H1 (cell line): ENCODE results near the gene KIF23. TPM values are rescaled to one million over a fixed set of nuclear protein-coding genes. Genes with fewer than 3 reads are reported as not detected.

ENCODE experiments used
- CTCF ChIA-PET: fragments of 300-600 bp; sonication (Branson Sonifier 250); formaldehyde crosslinking; loops from one replicate; lab custom pipeline; 2021; ENCODE audit not compliant: partially characterized antibody; lab: Charles Lee
- POLR2A ChIA-PET: fragments of 300-600 bp; sonication (Branson Sonifier 250); formaldehyde crosslinking; loops from one replicate; lab custom pipeline; 2021; ENCODE audit warnings: inconsistent platforms; ENCODE audit not compliant: partially characterized antibody; lab: Charles Lee
- DNase-seq, 2 experiments: peaks; one replicate each; pipeline versions ENCODE4 v3.0.0 to v3.0.0-alpha.2; 2010 to 2022; ENCODE audit warnings: low spot score in 2 of 2, low read depth in 1 of 2, mixed read lengths in 1 of 2
- FAIRE-seq: peaks from 2 replicates; lab custom pipeline; 2011; peaks lifted over from hg19 to GRCh38; lab: Jason Lieb, UNC
- H2AFZ ChIP-seq: 2 replicates; pipeline ENCODE4 v1.8.1; 2012; ENCODE audit warnings: low read length, inconsistent platforms
- H2AK5ac ChIP-seq: 2 replicates; pipeline ENCODE4 v1.6.1; 2013; ENCODE audit warnings: low read depth, low read length
- H2BK120ac ChIP-seq: replicated peaks from 2 replicates; pipeline ENCODE3; 2013; ENCODE audit warnings: low read depth, low read length, inconsistent platforms
- H2BK12ac ChIP-seq: 2 replicates; pipeline ENCODE4 v1.6.1; 2013; ENCODE audit warnings: low read depth, low read length
- H2BK15ac ChIP-seq: 2 replicates; pipeline ENCODE4 v1.6.1; 2013; ENCODE audit warnings: low read length
- H2BK20ac ChIP-seq: 2 replicates; pipeline ENCODE4 v1.6.1; 2013; ENCODE audit warnings: low read length
- H2BK5ac ChIP-seq: 2 replicates; pipeline ENCODE4 v1.6.1; 2013; ENCODE audit warnings: low read depth, low read length
- H3K14ac ChIP-seq: 2 replicates; pipeline ENCODE4 v1.6.1; 2013; ENCODE audit warnings: inconsistent platforms; ENCODE audit not compliant: insufficient read length
- H3K18ac ChIP-seq: 2 replicates; pipeline ENCODE4 v1.6.1; 2013; ENCODE audit warnings: low read length; ENCODE audit errors: extremely low read depth
- H3K23ac ChIP-seq: 2 replicates; pipeline ENCODE4 v1.6.1; 2013; ENCODE audit warnings: inconsistent platforms; ENCODE audit not compliant: insufficient read length
- H3K23me2 ChIP-seq: 2 replicates; pipeline ENCODE4 v1.6.1; 2013; ENCODE audit warnings: low read depth, low read length
- H3K27ac ChIP-seq: 2 replicates; pipeline ENCODE4 v1.6.1; 2011; ENCODE audit warnings: low read depth, low read length, inconsistent platforms
- H3K27me3 ChIP-seq, 4 experiments: replicated peaks in 1 of 4; 1 replicate in 1 of 4; 2 replicates in 3 of 4; pipeline versions ENCODE4 v1.6.1 to v1.8.1; 2011 to 2013; ENCODE audit warnings: low read length in 3 of 4, mild to moderate bottlenecking in 3 of 4, inconsistent platforms in 2 of 4, mixed read lengths in 2 of 4, moderate library complexity in 1 of 4; ENCODE audit not compliant: control insufficient read depth in 3 of 4, insufficient read depth in 3 of 4; ENCODE audit errors: extremely low read depth in 1 of 4
- H3K36me3 ChIP-seq, 4 experiments: 2 replicates each; pipeline versions ENCODE4 v1.6.1 to v1.8.1; 2011 to 2013; ENCODE audit warnings: mild to moderate bottlenecking in 4 of 4, low read length in 3 of 4, moderate library complexity in 2 of 4, control low read depth in 1 of 4, inconsistent platforms in 1 of 4; ENCODE audit not compliant: insufficient read depth in 4 of 4, control insufficient read depth in 2 of 4
- H3K4ac ChIP-seq: replicated peaks from 2 replicates; pipeline ENCODE3; 2013; ENCODE audit warnings: low read length, low read depth, mixed read lengths, inconsistent platforms; ENCODE audit not compliant: insufficient read length
- H3K4me1 ChIP-seq, 4 experiments: replicated peaks in 1 of 4; 1 replicate in 1 of 4; 2 replicates in 3 of 4; pipeline versions ENCODE4 v1.6.1 to v1.8.1; 2011 to 2013; ENCODE audit warnings: low read length in 3 of 4, inconsistent platforms in 2 of 4, mixed read lengths in 1 of 4; ENCODE audit not compliant: insufficient read depth in 4 of 4, control insufficient read depth in 3 of 4
- H3K4me2 ChIP-seq, 2 experiments: 2 replicates each; pipeline versions ENCODE4 v1.6.1 to v1.8.1; 2011 to 2013; ENCODE audit warnings: low read depth in 2 of 2, low read length in 2 of 2, control low read depth in 1 of 2, inconsistent platforms in 1 of 2, mild to moderate bottlenecking in 1 of 2; ENCODE audit not compliant: insufficient read depth in 1 of 2
- H3K4me3 ChIP-seq, 4 experiments: fragments of 200-600, 300-600 bp in 1 of 4; sonication (generic), shearing (Covaris generic), sonication (Bioruptor Twin) in 1 of 4; 2 replicates each; pipeline versions ENCODE4 v1.5.1 to v1.8.1; 2011 to 2016; ENCODE audit warnings: low read length in 4 of 4, low read depth in 3 of 4, control low read depth in 2 of 4, inconsistent platforms in 2 of 4, mild to moderate bottlenecking in 2 of 4, mixed read lengths in 1 of 4, moderate library complexity in 1 of 4; ENCODE audit not compliant: insufficient read depth in 2 of 4; ENCODE audit errors: extremely low read depth in 1 of 4
- H3K56ac ChIP-seq: replicated peaks from 2 replicates; pipeline ENCODE3; 2013; ENCODE audit warnings: low read depth, mild to moderate bottlenecking, mixed read lengths, low read length, inconsistent platforms; ENCODE audit not compliant: insufficient read length
- H3K79me1 ChIP-seq: 2 replicates; pipeline ENCODE4 v1.6.1; 2013; ENCODE audit warnings: low read depth, low read length, control low read depth
- H3K79me2 ChIP-seq, 2 experiments: 2 replicates each; pipeline versions ENCODE4 v1.6.1 to v1.8.1; 2012 to 2013; ENCODE audit warnings: low read length in 2 of 2, mild to moderate bottlenecking in 2 of 2, inconsistent platforms in 1 of 2; ENCODE audit not compliant: insufficient read depth in 2 of 2, control insufficient read depth in 1 of 2
- H3K9ac ChIP-seq, 4 experiments: replicated peaks in 1 of 4; 1 replicate in 1 of 4; 2 replicates in 3 of 4; pipeline versions ENCODE4 v1.6.1 to v1.8.1; 2011 to 2013; ENCODE audit warnings: low read depth in 3 of 4, low read length in 3 of 4, control low read depth in 2 of 4, mild to moderate bottlenecking in 2 of 4, moderate library complexity in 2 of 4, inconsistent platforms in 1 of 4; ENCODE audit errors: extremely low read depth in 1 of 4
- H3K9me3 ChIP-seq, 2 experiments: 2 replicates each; pipeline versions ENCODE4 v1.6.1 to v1.8.1; 2012 to 2013; ENCODE audit warnings: mild to moderate bottlenecking in 2 of 2, moderate library complexity in 2 of 2, control low read depth in 1 of 2, inconsistent platforms in 1 of 2, low read depth in 1 of 2, low read length in 1 of 2, mixed read lengths in 1 of 2; ENCODE audit not compliant: insufficient read depth in 2 of 2
- H4K20me1 ChIP-seq, 2 experiments: replicated peaks in 1 of 2; 2 replicates each; pipeline versions ENCODE3 to v1.8.1; 2011 to 2013; ENCODE audit warnings: inconsistent platforms in 2 of 2, low read length in 2 of 2, mild to moderate bottlenecking in 1 of 2; ENCODE audit not compliant: insufficient read depth in 2 of 2, control insufficient read depth in 1 of 2
- H4K5ac ChIP-seq: 2 replicates; pipeline ENCODE4 v1.6.1; 2013; ENCODE audit warnings: low read length, low read depth, mixed read lengths, inconsistent platforms; ENCODE audit not compliant: insufficient read length
- H4K8ac ChIP-seq: 2 replicates; pipeline ENCODE4 v1.8.0; 2013; ENCODE audit warnings: mild to moderate bottlenecking, moderate library complexity, low read length, inconsistent platforms; ENCODE audit not compliant: insufficient read depth; ENCODE audit errors: extremely low read depth
- H4K91ac ChIP-seq: replicated peaks from 2 replicates; pipeline ENCODE3; 2013; ENCODE audit warnings: low read length, mixed read lengths, inconsistent platforms; ENCODE audit not compliant: insufficient read length
- ATF2 ChIP-seq: IDR thresholded peaks from 2 replicates; pipeline ENCODE4 v1.6.1; 2012; ENCODE audit warnings: low read length, inconsistent platforms
- BCL11A ChIP-seq, 2 experiments: IDR thresholded peaks; one replicate each; pipeline ENCODE4 v1.6.1; 2011; ENCODE audit warnings: low read depth in 2 of 2, low read length in 2 of 2, mild to moderate bottlenecking in 2 of 2
- CHD1 ChIP-seq: IDR thresholded peaks from 2 replicates; pipeline ENCODE4 v1.6.1; 2012; ENCODE audit warnings: low read depth, low read length, improper control_type of control experiment
- GABPA ChIP-seq: IDR thresholded peaks from 2 replicates; pipeline ENCODE4 v1.6.1; 2011; ENCODE audit warnings: mild to moderate bottlenecking, low read length, moderate library complexity, borderline replicate concordance; ENCODE audit not compliant: insufficient read depth
- RBBP5 ChIP-seq: IDR thresholded peaks from 2 replicates; pipeline ENCODE4 v1.7.1; 2012; ENCODE audit warnings: low read depth, mild to moderate bottlenecking, inconsistent platforms, low read length, moderate library complexity, borderline replicate concordance
- RNF2 ChIP-seq: fragments of 200-900, 300-1000 bp; sonication (generic); IDR thresholded peaks from 2 replicates; pipeline ENCODE4 v1.7.1; 2016; ENCODE audit warnings: borderline replicate concordance, low read depth, mild to moderate bottlenecking, antibody characterized with exemption, low read length; ENCODE audit not compliant: poor library complexity, severe bottlenecking; ENCODE audit errors: missing control alignments
- RXRA ChIP-seq: IDR thresholded peaks from 2 replicates; pipeline ENCODE4 v1.6.1; 2011; ENCODE audit warnings: low read depth, mild to moderate bottlenecking, low read length, moderate library complexity; ENCODE audit not compliant: insufficient read depth
- SIX5 ChIP-seq: IDR thresholded peaks from 2 replicates; pipeline ENCODE4 v1.6.1; 2011; ENCODE audit warnings: mild to moderate bottlenecking, low read depth, low read length
- TBP ChIP-seq: IDR thresholded peaks from 2 replicates; pipeline ENCODE4 v1.6.1; 2011; ENCODE audit warnings: low read depth, low read length, improper control_type of control experiment
- YY1 ChIP-seq: IDR thresholded peaks from 2 replicates; pipeline ENCODE4 v1.6.1; 2011; ENCODE audit warnings: low read depth, mild to moderate bottlenecking, low read length
- ZNF274 ChIP-seq: IDR thresholded peaks from 2 replicates; pipeline ENCODE4 v1.7.0; 2012; ENCODE audit warnings: low read length, borderline replicate concordance; ENCODE audit errors: extremely low read depth
- WGBS, 2 experiments: shearing (Covaris generic) in 1 of 2; methylation state at CpG; one replicate each; pipeline versions ENCODE4 v1.1.6 to v1.1.7; 2013 to 2015; ENCODE audit warnings: low lambda C conversion rate in 2 of 2, mixed read lengths in 2 of 2, inconsistent platforms in 1 of 2, low coverage in 1 of 2, missing lambda C conversion rate in 1 of 2; ENCODE audit not compliant: insufficient replicate concordance in 2 of 2, insufficient coverage in 1 of 2, insufficient read length in 1 of 2; ENCODE audit errors: extremely low coverage in 1 of 2, missing lambda C conversion rate in 1 of 2; 5-methylcytosine and 5-hydroxymethylcytosine counted together
- polyA plus RNA-seq, 7 experiments: library from polyadenylated mRNA; depleted of rRNA in 3 of 7; stranded (reverse) in 5 of 7; unstranded in 2 of 7; fragments of >200 nt in 5 of 7; fragments of 200-250 nt in 2 of 7; gene quantifications; 1 replicate in 5 of 7; 2 replicates in 1 of 7; 4 replicates in 1 of 7; pipeline versions ENCODE4 v1.2.1 to v1.2.3, GENCODE V29; 2011 to 2013; ENCODE audit warnings: missing spikeins in 2 of 7, mixed read lengths in 2 of 7
- total RNA-seq: library from RNA; stranded (reverse); fragmentation: NEBNext Ultra II Directional; extraction: Animal tissue kit (Norgen Biotek cat#: 25700); gene quantifications from 2 replicates; pipeline ENCODE4 v1.2.1, GENCODE V29; 2021

Gene KIF23
- total and polyA plus RNA-seq, 2 of the 8 experiments (the other 6 are each of a cell fraction or from before 2014, with no cell fraction given): 26.2 to 77.4 TPM

- H3K4me3 ChIP-seq: no peak overlapping the region
- no peak overlapping the region for H4K8ac ChIP-seq
- H3K4me1 ChIP-seq: no peaks in the 10 kb centered on the region
- H2BK12ac ChIP-seq: no peak overlapping the region
- no peak overlapping the region for H4K5ac ChIP-seq
- 92% methylated on average over 8 of the region's 8 CpGs; no CpG with 5 or more reads in 1 of the 2 experiments for WGBS, 2 experiments
- H3K9ac ChIP-seq: no peak overlapping the region
- no peak overlapping the region for H3K14ac ChIP-seq
- no peak overlapping the region for H3K23ac ChIP-seq
- H4K20me1 ChIP-seq: no peaks in the 10 kb centered on the region
- no peak overlapping the region for H3K27ac ChIP-seq
- no peaks in the 10 kb centered on the region for H3K36me3 ChIP-seq
- no peak overlapping the region for H2AK5ac ChIP-seq
- FAIRE-seq: no peak
- H4K91ac ChIP-seq: no peak overlapping the region
- H3K27me3 ChIP-seq: no peaks in the 10 kb centered on the region
- H3K4ac ChIP-seq: no peak overlapping the region
- H3K4me2 ChIP-seq: no peak overlapping the region
- H3K79me2 ChIP-seq: no peaks in the 10 kb centered on the region
- H3K79me1 ChIP-seq: no peaks in the 10 kb centered on the region
- ChIA-PET CTCF (interaction anchor here (1.9 to 2.7 kb wide), 2 partner anchors 11 to 18 kb away, joined by 5 to 13 read pairs; no protein-coding TSS in a partner anchor), POLR2A (interaction anchor here (0.6 to 1.5 kb wide), 2 partner anchors 9 to 76 kb away, joined by 3 read pairs; partner anchors contain the start of gene RPLP1)
- H2AFZ ChIP-seq: no peak overlapping the region
- DNase-seq: no peak
- H3K23me2 ChIP-seq: no peaks in the 10 kb centered on the region
- H3K56ac ChIP-seq: no peak overlapping the region
- no peak overlapping the region for H2BK15ac ChIP-seq
- no peak overlapping the region for H3K18ac ChIP-seq
- no peaks in the 10 kb centered on the region for H3K9me3 ChIP-seq
- no peak overlapping the region for H2BK5ac ChIP-seq
- no peak overlapping the region for H2BK20ac ChIP-seq
- H2BK120ac ChIP-seq: no peak overlapping the region
- TF ChIP-seq ATF2: no peak
- no peak for TF ChIP-seq SIX5
- no peak for TF ChIP-seq RBBP5
- TF ChIP-seq RXRA: no peak
- TF ChIP-seq CHD1: no peak
- no peak for TF ChIP-seq YY1
- no peak for TF ChIP-seq BCL11A (IDR thresholded peaks at IDR 0.05; ENCODE audit: low read depth in 2 of 2, low read length in 2 of 2)
- no peak for TF ChIP-seq GABPA
- no peak for TF ChIP-seq RNF2
- TF ChIP-seq ZNF274: no peak
- TF ChIP-seq TBP: no peak
These were observed 36.8 kb upstream of the KIF23 start for GRCh38 chr15:69377216-69377970.
